H1 (cell line): ENCODE measurements around the gene SCAPER. TPM values are rescaled to one million over a fixed set of nuclear protein-coding genes. Genes with fewer than 3 reads are reported as not detected.

Source experiments
- CTCF ChIA-PET: fragments of 300-600 bp; sonication (Branson Sonifier 250); formaldehyde crosslinking; loops from one replicate; lab custom pipeline; 2021; ENCODE audit not compliant: partially characterized antibody; lab: Charles Lee
- POLR2A ChIA-PET: fragments of 300-600 bp; sonication (Branson Sonifier 250); formaldehyde crosslinking; loops from one replicate; lab custom pipeline; 2021; ENCODE audit warnings: inconsistent platforms; ENCODE audit not compliant: partially characterized antibody; lab: Charles Lee
- DNase-seq, 2 experiments: peaks; one replicate each; pipeline versions ENCODE4 v3.0.0 to v3.0.0-alpha.2; 2010 to 2022; ENCODE audit warnings: low spot score in 2 of 2, low read depth in 1 of 2, mixed read lengths in 1 of 2
- FAIRE-seq: peaks from 2 replicates; lab custom pipeline; 2011; peaks lifted over from hg19 to GRCh38; lab: Jason Lieb, UNC
- H2AFZ ChIP-seq: 2 replicates; pipeline ENCODE4 v1.8.1; 2012; ENCODE audit warnings: low read length, inconsistent platforms
- H2AK5ac ChIP-seq: 2 replicates; pipeline ENCODE4 v1.6.1; 2013; ENCODE audit warnings: low read depth, low read length
- H2BK120ac ChIP-seq: replicated peaks from 2 replicates; pipeline ENCODE3; 2013; ENCODE audit warnings: low read depth, low read length, inconsistent platforms
- H2BK12ac ChIP-seq: 2 replicates; pipeline ENCODE4 v1.6.1; 2013; ENCODE audit warnings: low read depth, low read length
- H2BK15ac ChIP-seq: 2 replicates; pipeline ENCODE4 v1.6.1; 2013; ENCODE audit warnings: low read length
- H2BK20ac ChIP-seq: 2 replicates; pipeline ENCODE4 v1.6.1; 2013; ENCODE audit warnings: low read length
- H2BK5ac ChIP-seq: 2 replicates; pipeline ENCODE4 v1.6.1; 2013; ENCODE audit warnings: low read depth, low read length
- H3K14ac ChIP-seq: 2 replicates; pipeline ENCODE4 v1.6.1; 2013; ENCODE audit warnings: inconsistent platforms; ENCODE audit not compliant: insufficient read length
- H3K18ac ChIP-seq: 2 replicates; pipeline ENCODE4 v1.6.1; 2013; ENCODE audit warnings: low read length; ENCODE audit errors: extremely low read depth
- H3K23ac ChIP-seq: 2 replicates; pipeline ENCODE4 v1.6.1; 2013; ENCODE audit warnings: inconsistent platforms; ENCODE audit not compliant: insufficient read length
- H3K23me2 ChIP-seq: 2 replicates; pipeline ENCODE4 v1.6.1; 2013; ENCODE audit warnings: low read depth, low read length
- H3K27ac ChIP-seq: 2 replicates; pipeline ENCODE4 v1.6.1; 2011; ENCODE audit warnings: low read depth, low read length, inconsistent platforms
- H3K27me3 ChIP-seq, 4 experiments: replicated peaks in 1 of 4; 1 replicate in 1 of 4; 2 replicates in 3 of 4; pipeline versions ENCODE4 v1.6.1 to v1.8.1; 2011 to 2013; ENCODE audit warnings: low read length in 3 of 4, mild to moderate bottlenecking in 3 of 4, inconsistent platforms in 2 of 4, mixed read lengths in 2 of 4, moderate library complexity in 1 of 4; ENCODE audit not compliant: control insufficient read depth in 3 of 4, insufficient read depth in 3 of 4; ENCODE audit errors: extremely low read depth in 1 of 4
- H3K36me3 ChIP-seq, 4 experiments: 2 replicates each; pipeline versions ENCODE4 v1.6.1 to v1.8.1; 2011 to 2013; ENCODE audit warnings: mild to moderate bottlenecking in 4 of 4, low read length in 3 of 4, moderate library complexity in 2 of 4, control low read depth in 1 of 4, inconsistent platforms in 1 of 4; ENCODE audit not compliant: insufficient read depth in 4 of 4, control insufficient read depth in 2 of 4
- H3K4ac ChIP-seq: replicated peaks from 2 replicates; pipeline ENCODE3; 2013; ENCODE audit warnings: low read length, low read depth, mixed read lengths, inconsistent platforms; ENCODE audit not compliant: insufficient read length
- H3K4me1 ChIP-seq, 4 experiments: replicated peaks in 1 of 4; 1 replicate in 1 of 4; 2 replicates in 3 of 4; pipeline versions ENCODE4 v1.6.1 to v1.8.1; 2011 to 2013; ENCODE audit warnings: low read length in 3 of 4, inconsistent platforms in 2 of 4, mixed read lengths in 1 of 4; ENCODE audit not compliant: insufficient read depth in 4 of 4, control insufficient read depth in 3 of 4
- H3K4me2 ChIP-seq, 2 experiments: 2 replicates each; pipeline versions ENCODE4 v1.6.1 to v1.8.1; 2011 to 2013; ENCODE audit warnings: low read depth in 2 of 2, low read length in 2 of 2, control low read depth in 1 of 2, inconsistent platforms in 1 of 2, mild to moderate bottlenecking in 1 of 2; ENCODE audit not compliant: insufficient read depth in 1 of 2
- H3K4me3 ChIP-seq, 4 experiments: fragments of 200-600, 300-600 bp in 1 of 4; sonication (generic), shearing (Covaris generic), sonication (Bioruptor Twin) in 1 of 4; 2 replicates each; pipeline versions ENCODE4 v1.5.1 to v1.8.1; 2011 to 2016; ENCODE audit warnings: low read length in 4 of 4, low read depth in 3 of 4, control low read depth in 2 of 4, inconsistent platforms in 2 of 4, mild to moderate bottlenecking in 2 of 4, mixed read lengths in 1 of 4, moderate library complexity in 1 of 4; ENCODE audit not compliant: insufficient read depth in 2 of 4; ENCODE audit errors: extremely low read depth in 1 of 4
- H3K56ac ChIP-seq: replicated peaks from 2 replicates; pipeline ENCODE3; 2013; ENCODE audit warnings: low read depth, mild to moderate bottlenecking, mixed read lengths, low read length, inconsistent platforms; ENCODE audit not compliant: insufficient read length
- H3K79me1 ChIP-seq: 2 replicates; pipeline ENCODE4 v1.6.1; 2013; ENCODE audit warnings: low read depth, low read length, control low read depth
- H3K79me2 ChIP-seq, 2 experiments: 2 replicates each; pipeline versions ENCODE4 v1.6.1 to v1.8.1; 2012 to 2013; ENCODE audit warnings: low read length in 2 of 2, mild to moderate bottlenecking in 2 of 2, inconsistent platforms in 1 of 2; ENCODE audit not compliant: insufficient read depth in 2 of 2, control insufficient read depth in 1 of 2
- H3K9ac ChIP-seq, 4 experiments: replicated peaks in 1 of 4; 1 replicate in 1 of 4; 2 replicates in 3 of 4; pipeline versions ENCODE4 v1.6.1 to v1.8.1; 2011 to 2013; ENCODE audit warnings: low read depth in 3 of 4, low read length in 3 of 4, control low read depth in 2 of 4, mild to moderate bottlenecking in 2 of 4, moderate library complexity in 2 of 4, inconsistent platforms in 1 of 4; ENCODE audit errors: extremely low read depth in 1 of 4
- H3K9me3 ChIP-seq, 2 experiments: 2 replicates each; pipeline versions ENCODE4 v1.6.1 to v1.8.1; 2012 to 2013; ENCODE audit warnings: mild to moderate bottlenecking in 2 of 2, moderate library complexity in 2 of 2, control low read depth in 1 of 2, inconsistent platforms in 1 of 2, low read depth in 1 of 2, low read length in 1 of 2, mixed read lengths in 1 of 2; ENCODE audit not compliant: insufficient read depth in 2 of 2
- H4K20me1 ChIP-seq, 2 experiments: replicated peaks in 1 of 2; 2 replicates each; pipeline versions ENCODE3 to v1.8.1; 2011 to 2013; ENCODE audit warnings: inconsistent platforms in 2 of 2, low read length in 2 of 2, mild to moderate bottlenecking in 1 of 2; ENCODE audit not compliant: insufficient read depth in 2 of 2, control insufficient read depth in 1 of 2
- H4K5ac ChIP-seq: 2 replicates; pipeline ENCODE4 v1.6.1; 2013; ENCODE audit warnings: low read length, low read depth, mixed read lengths, inconsistent platforms; ENCODE audit not compliant: insufficient read length
- H4K8ac ChIP-seq: 2 replicates; pipeline ENCODE4 v1.8.0; 2013; ENCODE audit warnings: mild to moderate bottlenecking, moderate library complexity, low read length, inconsistent platforms; ENCODE audit not compliant: insufficient read depth; ENCODE audit errors: extremely low read depth
- H4K91ac ChIP-seq: replicated peaks from 2 replicates; pipeline ENCODE3; 2013; ENCODE audit warnings: low read length, mixed read lengths, inconsistent platforms; ENCODE audit not compliant: insufficient read length
- FOSL1 ChIP-seq: IDR thresholded peaks from 2 replicates; pipeline ENCODE4 v1.6.1; 2011; ENCODE audit warnings: mild to moderate bottlenecking, low read depth, low read length, moderate library complexity; ENCODE audit not compliant: insufficient read depth
- GTF2F1 ChIP-seq: IDR thresholded peaks from 2 replicates; pipeline ENCODE4 v1.6.1; 2012; ENCODE audit warnings: low read depth, low read length, improper control_type of control experiment, borderline replicate concordance
- NRF1 ChIP-seq: IDR thresholded peaks from 2 replicates; pipeline ENCODE4 v1.6.1; 2011; ENCODE audit warnings: mild to moderate bottlenecking, low read depth, low read length, improper control_type of control experiment
- SIX5 ChIP-seq: IDR thresholded peaks from 2 replicates; pipeline ENCODE4 v1.6.1; 2011; ENCODE audit warnings: mild to moderate bottlenecking, low read depth, low read length
- WGBS, 2 experiments: shearing (Covaris generic) in 1 of 2; methylation state at CpG; one replicate each; pipeline versions ENCODE4 v1.1.6 to v1.1.7; 2013 to 2015; ENCODE audit warnings: low lambda C conversion rate in 2 of 2, mixed read lengths in 2 of 2, inconsistent platforms in 1 of 2, low coverage in 1 of 2, missing lambda C conversion rate in 1 of 2; ENCODE audit not compliant: insufficient replicate concordance in 2 of 2, insufficient coverage in 1 of 2, insufficient read length in 1 of 2; ENCODE audit errors: extremely low coverage in 1 of 2, missing lambda C conversion rate in 1 of 2; 5-methylcytosine and 5-hydroxymethylcytosine counted together
- polyA plus RNA-seq, 7 experiments: library from polyadenylated mRNA; depleted of rRNA in 3 of 7; stranded (reverse) in 5 of 7; unstranded in 2 of 7; fragments of >200 nt in 5 of 7; fragments of 200-250 nt in 2 of 7; gene quantifications; 1 replicate in 5 of 7; 2 replicates in 1 of 7; 4 replicates in 1 of 7; pipeline versions ENCODE4 v1.2.1 to v1.2.3, GENCODE V29; 2011 to 2013; ENCODE audit warnings: missing spikeins in 2 of 7, mixed read lengths in 2 of 7
- total RNA-seq: library from RNA; stranded (reverse); fragmentation: NEBNext Ultra II Directional; extraction: Animal tissue kit (Norgen Biotek cat#: 25700); gene quantifications from 2 replicates; pipeline ENCODE4 v1.2.1, GENCODE V29; 2021

Gene SCAPER
- total and polyA plus RNA-seq, 2 of the 8 experiments (the other 6 are each of a cell fraction or from before 2014, with no cell fraction given) = 1.6 to 6.8 TPM

GRCh38 chr15:76334438-76335306 lies 570.5 kb downstream of the SCAPER start:
- H3K56ac ChIP-seq = peak overlapping the region; percentile 5
- no peak for TF ChIP-seq SIX5
- TF ChIP-seq NRF1 = no peak
- TF ChIP-seq FOSL1 = no peak
- no peak for TF ChIP-seq GTF2F1
- no peak overlapping the region; a peak in 1 of 7 replicates for H3K9ac ChIP-seq
- H4K8ac ChIP-seq = peak overlapping the region; percentile 90; the same call in 1 of the 2 replicates
- FAIRE-seq (no peak), DNase-seq (no peak)
- peak overlapping the region; percentile 72 for H2BK20ac ChIP-seq
- H3K4me2 ChIP-seq = peak overlapping the region; percentile 80 to 84
- ChIA-PET CTCF (interaction anchor here (0.6 to 9.2 kb wide), 23 partner anchors 10 to 551 kb away, joined by 3 to 130 read pairs (median 4); no protein-coding TSS in a partner anchor), POLR2A (interaction anchor here (1.0 to 4.8 kb wide), 13 partner anchors 7 to 166 kb away, joined by 3 to 55 read pairs (median 6); partner anchors contain the start of gene ETFA)
- peaks cover 10 to 18% of the 10 kb centered on the region in 2 experiments for H4K20me1 ChIP-seq
- H3K4ac ChIP-seq = no peak overlapping the region
- H2BK5ac ChIP-seq = 0 out of 2 replicates have a peak overlapping the region, but pooled peaks have one; percentile 63
- H2BK12ac ChIP-seq = peak overlapping the region; percentile 95
- H2AFZ ChIP-seq = peak overlapping the region; percentile 49; the same call in 1 of the 2 replicates
- no peak overlapping the region for H2BK120ac ChIP-seq
- H3K4me3 ChIP-seq = peak overlapping the region; percentile 37 to 63 (median 44)
- no peak overlapping the region for H3K23ac ChIP-seq
- H3K9me3 ChIP-seq = no peaks in the 10 kb centered on the region; a peak in 1 of 4 replicates
- peaks cover 0 to 23% (median 14%) of the 10 kb centered on the region in 4 experiments; a peak in 6 of 7 replicates for H3K4me1 ChIP-seq
- H3K79me2 ChIP-seq = no peaks in the 10 kb centered on the region
- 0 out of 2 replicates have a peak overlapping the region, but pooled peaks have one; percentile 71 for H2AK5ac ChIP-seq
- H4K91ac ChIP-seq = peak overlapping the region; percentile 4
- H3K36me3 ChIP-seq = peaks cover 0 to 10% (median 0%) of the 10 kb centered on the region in 4 experiments; a peak in 1 of 8 replicates
- H3K79me1 ChIP-seq = no peaks in the 10 kb centered on the region
- no peak overlapping the region for H3K27ac ChIP-seq
- peaks cover 25 to 58% (median 49%) of the 10 kb centered on the region in 4 experiments for H3K27me3 ChIP-seq
- peaks cover 6% of the 10 kb centered on the region; the same call in 1 of the 2 replicates for H3K23me2 ChIP-seq
- peak overlapping the region; percentile 51 for H4K5ac ChIP-seq
- H3K18ac ChIP-seq = peak overlapping the region; percentile 78; the same call in 1 of the 2 replicates
- peak overlapping the region; percentile 88; the same call in 1 of the 2 replicates for H2BK15ac ChIP-seq
- no peak overlapping the region for H3K14ac ChIP-seq
- 43% methylated on average over 33 of the region's 44 CpGs; no CpG with 5 or more reads in 1 of the 2 experiments for WGBS, 2 experiments
